ENCODE measurements around the gene RCOR1. TPM values are rescaled to one million over a fixed set of nuclear protein-coding genes. Genes with fewer than 3 reads are reported as not detected.

RCOR1 gene
- total RNA-seq, 1 experiment from 2014 or later, result 13.9 TPM

GRCh38 chr14:102659797-102660196, 67.3 kb downstream of the RCOR1 start:
- no peak for DNase-seq
- no peaks in the 10 kb centered on the region for H3K36me3 ChIP-seq (replicated peaks; ENCODE audit: control insufficient read depth, insufficient read depth, low read length)
- no peak overlapping the region for H3K4me3 ChIP-seq (ENCODE audit: insufficient read depth, low read depth, low read length)
- no peaks in the 10 kb centered on the region for H3K27me3 ChIP-seq (ENCODE audit: control insufficient read depth, insufficient read depth, low read length)

GRCh38 chr14:102661614-102662013, 69.2 kb downstream of the RCOR1 start:
- no peak for DNase-seq
- Histone ChIP-seq H3K36me3 (replicated peaks; ENCODE audit: control insufficient read depth, insufficient read depth, low read length) (no peaks in the 10 kb centered on the region), H3K4me3 (ENCODE audit: insufficient read depth, low read depth, low read length) (no peak overlapping the region), H3K27me3 (ENCODE audit: control insufficient read depth, insufficient read depth, low read length) (no peaks in the 10 kb centered on the region)

GRCh38 chr14:102662636-102663430, 70.4 kb downstream of the RCOR1 start:
- H3K4me3 ChIP-seq (ENCODE audit: insufficient read depth, low read depth, low read length), result no peak overlapping the region
- H3K27me3 ChIP-seq (ENCODE audit: control insufficient read depth, insufficient read depth, low read length), result no peaks in the 10 kb centered on the region
- DNase-seq, result no peak
- H3K36me3 ChIP-seq (replicated peaks; ENCODE audit: control insufficient read depth, insufficient read depth, low read length), result no peaks in the 10 kb centered on the region

GRCh38 chr14:102663440-102663839, 71.0 kb downstream of the RCOR1 start:
- Histone ChIP-seq H3K27me3 (ENCODE audit: control insufficient read depth, insufficient read depth, low read length) (no peaks in the 10 kb centered on the region), H3K36me3 (replicated peaks; ENCODE audit: control insufficient read depth, insufficient read depth, low read length) (no peaks in the 10 kb centered on the region), H3K4me3 (ENCODE audit: insufficient read depth, low read depth, low read length) (no peak overlapping the region)
- no peak for DNase-seq

GRCh38 chr14:102665621-102666020, 73.2 kb downstream of the RCOR1 start:
- H3K4me3 ChIP-seq (ENCODE audit: insufficient read depth, low read depth, low read length), result no peak overlapping the region
- H3K36me3 ChIP-seq (replicated peaks; ENCODE audit: control insufficient read depth, insufficient read depth, low read length), result no peaks in the 10 kb centered on the region
- no peaks in the 10 kb centered on the region for H3K27me3 ChIP-seq (ENCODE audit: control insufficient read depth, insufficient read depth, low read length)
- no peak for DNase-seq

GRCh38 chr14:102666635-102667034, 74.2 kb downstream of the RCOR1 start:
- H3K36me3 ChIP-seq (replicated peaks; ENCODE audit: control insufficient read depth, insufficient read depth, low read length), result no peaks in the 10 kb centered on the region
- H3K27me3 ChIP-seq (ENCODE audit: control insufficient read depth, insufficient read depth, low read length), result no peaks in the 10 kb centered on the region
- H3K4me3 ChIP-seq (ENCODE audit: insufficient read depth, low read depth, low read length), result no peak overlapping the region
- no peak for DNase-seq

GRCh38 chr14:102667703-102668102, 75.3 kb downstream of the RCOR1 start:
- no peak for DNase-seq
- H3K4me3 ChIP-seq (ENCODE audit: insufficient read depth, low read depth, low read length), result no peak overlapping the region
- H3K27me3 ChIP-seq (ENCODE audit: control insufficient read depth, insufficient read depth, low read length), result no peaks in the 10 kb centered on the region
- no peaks in the 10 kb centered on the region for H3K36me3 ChIP-seq (replicated peaks; ENCODE audit: control insufficient read depth, insufficient read depth, low read length)

GRCh38 chr14:102668291-102668873, 75.9 kb downstream of the RCOR1 start:
- H3K27me3 ChIP-seq (ENCODE audit: control insufficient read depth, insufficient read depth, low read length), result no peaks in the 10 kb centered on the region
- no peak for DNase-seq
- no peak overlapping the region for H3K4me3 ChIP-seq (ENCODE audit: insufficient read depth, low read depth, low read length)
- no peaks in the 10 kb centered on the region for H3K36me3 ChIP-seq (replicated peaks; ENCODE audit: control insufficient read depth, insufficient read depth, low read length)

GRCh38 chr14:102671410-102671809, 79.0 kb downstream of the RCOR1 start:
- no peak for DNase-seq
- no peaks in the 10 kb centered on the region for H3K27me3 ChIP-seq (ENCODE audit: control insufficient read depth, insufficient read depth, low read length)
- H3K36me3 ChIP-seq (replicated peaks; ENCODE audit: control insufficient read depth, insufficient read depth, low read length), result no peaks in the 10 kb centered on the region
- H3K4me3 ChIP-seq (ENCODE audit: insufficient read depth, low read depth, low read length), result no peak overlapping the region

- H3K27me3 ChIP-seq (ENCODE audit: control insufficient read depth, insufficient read depth, low read length), result no peaks in the 10 kb centered on the region
- no peaks in the 10 kb centered on the region for H3K36me3 ChIP-seq (replicated peaks; ENCODE audit: control insufficient read depth, insufficient read depth, low read length)
- DNase-seq, result no peak
- no peak overlapping the region for H3K4me3 ChIP-seq (ENCODE audit: insufficient read depth, low read depth, low read length)
These were observed 80.0 kb downstream of the RCOR1 start for GRCh38 chr14:102672410-102672960.

- H3K4me3 ChIP-seq (ENCODE audit: insufficient read depth, low read depth, low read length), result no peak overlapping the region
- no peaks in the 10 kb centered on the region for H3K36me3 ChIP-seq (replicated peaks; ENCODE audit: control insufficient read depth, insufficient read depth, low read length)
- no peak for DNase-seq
- H3K27me3 ChIP-seq (ENCODE audit: control insufficient read depth, insufficient read depth, low read length), result no peaks in the 10 kb centered on the region
These were observed 82.9 kb downstream of the RCOR1 start for GRCh38 chr14:102675396-102675795.

- no peak overlapping the region for H3K4me3 ChIP-seq (ENCODE audit: insufficient read depth, low read depth, low read length)
- H3K36me3 ChIP-seq (replicated peaks; ENCODE audit: control insufficient read depth, insufficient read depth, low read length), result no peaks in the 10 kb centered on the region; the same call in 1 of the 2 replicates
- no peak for DNase-seq
- H3K27me3 ChIP-seq (ENCODE audit: control insufficient read depth, insufficient read depth, low read length), result no peaks in the 10 kb centered on the region
These were observed 85.9 kb downstream of the RCOR1 start for GRCh38 chr14:102678394-102678793.

- Histone ChIP-seq H3K4me3 (ENCODE audit: insufficient read depth, low read depth, low read length) (no peak overlapping the region), H3K27me3 (ENCODE audit: control insufficient read depth, insufficient read depth, low read length) (no peaks in the 10 kb centered on the region), H3K36me3 (replicated peaks; ENCODE audit: control insufficient read depth, insufficient read depth, low read length) (no peaks in the 10 kb centered on the region; the same call in 1 of the 2 replicates)
- peak; percentile 62 for DNase-seq
These were observed 91.2 kb downstream of the RCOR1 start for GRCh38 chr14:102683399-102684297.

- no peak for DNase-seq
- H3K4me3 ChIP-seq (ENCODE audit: insufficient read depth, low read depth, low read length), result no peak overlapping the region
- H3K36me3 ChIP-seq (replicated peaks; ENCODE audit: control insufficient read depth, insufficient read depth, low read length), result no peaks in the 10 kb centered on the region; the same call in 1 of the 2 replicates
- H3K27me3 ChIP-seq (ENCODE audit: control insufficient read depth, insufficient read depth, low read length), result no peaks in the 10 kb centered on the region
These were observed 91.8 kb downstream of the RCOR1 start for GRCh38 chr14:102684298-102684663.
